Measurements from ENCODE around the gene TRAPPC11. TPM values are rescaled to one million over a fixed set of nuclear protein-coding genes. Genes with fewer than 3 reads are reported as not detected.

Gene TRAPPC11
- total and polyA plus RNA-seq, 2 of the 13 experiments (the other 11 are each of a cell fraction or from before 2014, with no cell fraction given) = 18.0 to 23.2 TPM

GRCh38 chr4:183659029-183659871, at the start of gene TRAPPC11, which contains the start of gene RWDD4 (continued):
- TF ChIP-seq HINFP (CRISPR knock-in tag; IDR thresholded peaks at IDR 0.05; ENCODE audit: low read depth) = peak; percentile 69; the same call in 1 of the 2 replicates
- no peak for TF ChIP-seq ZNF30 (CRISPR knock-in tag; IDR thresholded peaks at IDR 0.05)
- peak; percentile 51; the same call in 1 of the 2 replicates for TF ChIP-seq ZNF766 (CRISPR knock-in tag; IDR thresholded peaks at IDR 0.05; ENCODE audit: borderline replicate concordance)
- TF ChIP-seq PBX3 (CRISPR knock-in tag; IDR thresholded peaks at IDR 0.05; ENCODE audit: borderline replicate concordance) = peak; percentile 91; the same call in 1 of the 2 replicates
- TF ChIP-seq MLX (CRISPR knock-in tag; IDR thresholded peaks at IDR 0.05) = no peak
- TF ChIP-seq ZNF800 (CRISPR knock-in tag; IDR thresholded peaks at IDR 0.05) = peak; percentile 31; the same call in 1 of the 2 replicates
- TF ChIP-seq HNRNPLL (IDR thresholded peaks at IDR 0.05; ENCODE audit: low read depth, low read length, poor library complexity, severe bottlenecking) = peak; percentile 80
- TF ChIP-seq POGK (CRISPR knock-in tag; conservative IDR thresholded peaks at IDR 0.05) = peak; percentile 85
- TF ChIP-seq ZBTB7A (CRISPR knock-in tag; IDR thresholded peaks at IDR 0.05) = no peak
- TF ChIP-seq EP300 (IDR thresholded peaks at IDR 0.05; ENCODE audit: low read depth in 2 of 2, low read length in 2 of 2) = no peak
- TF ChIP-seq EP300 (CRISPR knock-in tag; IDR thresholded peaks at IDR 0.05; ENCODE audit: borderline replicate concordance) = no peak
- TF ChIP-seq KDM4B (CRISPR knock-in tag; IDR thresholded peaks at IDR 0.05) = peak; percentile 27; the same call in 1 of the 2 replicates
- TF ChIP-seq ZNF431 (CRISPR knock-in tag; IDR thresholded peaks at IDR 0.05; ENCODE audit: borderline replicate concordance, low read depth) = peak; percentile 51; the same call in 1 of the 2 replicates
- TF ChIP-seq HNF1B (CRISPR knock-in tag; IDR thresholded peaks at IDR 0.05) = peak; percentile 68; the same call in 1 of the 2 replicates
- no peak for TF ChIP-seq EZH2 (conservative IDR thresholded peaks at IDR 0.05; ENCODE audit: low read depth, low read length)
